H1 (cell line): ENCODE measurements around the gene SPC24. TPM values are rescaled to one million over a fixed set of nuclear protein-coding genes. Genes with fewer than 3 reads are reported as not detected.
"Not testable (repeated sequence)": the region's sequence is repeated elsewhere in the genome, so short reads cannot be mapped to it uniquely, and the experiment has no call there.

Experiments
- CTCF ChIA-PET: fragments of 300-600 bp; sonication (Branson Sonifier 250); formaldehyde crosslinking; loops from one replicate; lab custom pipeline; 2021; ENCODE audit not compliant: partially characterized antibody; lab: Charles Lee
- POLR2A ChIA-PET: fragments of 300-600 bp; sonication (Branson Sonifier 250); formaldehyde crosslinking; loops from one replicate; lab custom pipeline; 2021; ENCODE audit warnings: inconsistent platforms; ENCODE audit not compliant: partially characterized antibody; lab: Charles Lee
- DNase-seq, 2 experiments: peaks; one replicate each; pipeline versions ENCODE4 v3.0.0 to v3.0.0-alpha.2; 2010 to 2022; ENCODE audit warnings: low spot score in 2 of 2, low read depth in 1 of 2, mixed read lengths in 1 of 2
- FAIRE-seq: peaks from 2 replicates; lab custom pipeline; 2011; peaks lifted over from hg19 to GRCh38; lab: Jason Lieb, UNC
- H2AFZ ChIP-seq: 2 replicates; pipeline ENCODE4 v1.8.1; 2012; ENCODE audit warnings: low read length, inconsistent platforms
- H2AK5ac ChIP-seq: 2 replicates; pipeline ENCODE4 v1.6.1; 2013; ENCODE audit warnings: low read depth, low read length
- H2BK120ac ChIP-seq: replicated peaks from 2 replicates; pipeline ENCODE3; 2013; ENCODE audit warnings: low read depth, low read length, inconsistent platforms
- H2BK12ac ChIP-seq: 2 replicates; pipeline ENCODE4 v1.6.1; 2013; ENCODE audit warnings: low read depth, low read length
- H2BK15ac ChIP-seq: 2 replicates; pipeline ENCODE4 v1.6.1; 2013; ENCODE audit warnings: low read length
- H2BK20ac ChIP-seq: 2 replicates; pipeline ENCODE4 v1.6.1; 2013; ENCODE audit warnings: low read length
- H2BK5ac ChIP-seq: 2 replicates; pipeline ENCODE4 v1.6.1; 2013; ENCODE audit warnings: low read depth, low read length
- H3K14ac ChIP-seq: 2 replicates; pipeline ENCODE4 v1.6.1; 2013; ENCODE audit warnings: inconsistent platforms; ENCODE audit not compliant: insufficient read length
- H3K18ac ChIP-seq: 2 replicates; pipeline ENCODE4 v1.6.1; 2013; ENCODE audit warnings: low read length; ENCODE audit errors: extremely low read depth
- H3K23ac ChIP-seq: 2 replicates; pipeline ENCODE4 v1.6.1; 2013; ENCODE audit warnings: inconsistent platforms; ENCODE audit not compliant: insufficient read length
- H3K23me2 ChIP-seq: 2 replicates; pipeline ENCODE4 v1.6.1; 2013; ENCODE audit warnings: low read depth, low read length
- H3K27ac ChIP-seq: 2 replicates; pipeline ENCODE4 v1.6.1; 2011; ENCODE audit warnings: low read depth, low read length, inconsistent platforms
- H3K27me3 ChIP-seq, 4 experiments: replicated peaks in 1 of 4; 1 replicate in 1 of 4; 2 replicates in 3 of 4; pipeline versions ENCODE4 v1.6.1 to v1.8.1; 2011 to 2013; ENCODE audit warnings: low read length in 3 of 4, mild to moderate bottlenecking in 3 of 4, inconsistent platforms in 2 of 4, mixed read lengths in 2 of 4, moderate library complexity in 1 of 4; ENCODE audit not compliant: control insufficient read depth in 3 of 4, insufficient read depth in 3 of 4; ENCODE audit errors: extremely low read depth in 1 of 4
- H3K36me3 ChIP-seq, 4 experiments: 2 replicates each; pipeline versions ENCODE4 v1.6.1 to v1.8.1; 2011 to 2013; ENCODE audit warnings: mild to moderate bottlenecking in 4 of 4, low read length in 3 of 4, moderate library complexity in 2 of 4, control low read depth in 1 of 4, inconsistent platforms in 1 of 4; ENCODE audit not compliant: insufficient read depth in 4 of 4, control insufficient read depth in 2 of 4
- H3K4ac ChIP-seq: replicated peaks from 2 replicates; pipeline ENCODE3; 2013; ENCODE audit warnings: low read length, low read depth, mixed read lengths, inconsistent platforms; ENCODE audit not compliant: insufficient read length
- H3K4me1 ChIP-seq, 4 experiments: replicated peaks in 1 of 4; 1 replicate in 1 of 4; 2 replicates in 3 of 4; pipeline versions ENCODE4 v1.6.1 to v1.8.1; 2011 to 2013; ENCODE audit warnings: low read length in 3 of 4, inconsistent platforms in 2 of 4, mixed read lengths in 1 of 4; ENCODE audit not compliant: insufficient read depth in 4 of 4, control insufficient read depth in 3 of 4
- H3K4me2 ChIP-seq, 2 experiments: 2 replicates each; pipeline versions ENCODE4 v1.6.1 to v1.8.1; 2011 to 2013; ENCODE audit warnings: low read depth in 2 of 2, low read length in 2 of 2, control low read depth in 1 of 2, inconsistent platforms in 1 of 2, mild to moderate bottlenecking in 1 of 2; ENCODE audit not compliant: insufficient read depth in 1 of 2
- H3K4me3 ChIP-seq, 4 experiments: fragments of 200-600, 300-600 bp in 1 of 4; sonication (generic), shearing (Covaris generic), sonication (Bioruptor Twin) in 1 of 4; 2 replicates each; pipeline versions ENCODE4 v1.5.1 to v1.8.1; 2011 to 2016; ENCODE audit warnings: low read length in 4 of 4, low read depth in 3 of 4, control low read depth in 2 of 4, inconsistent platforms in 2 of 4, mild to moderate bottlenecking in 2 of 4, mixed read lengths in 1 of 4, moderate library complexity in 1 of 4; ENCODE audit not compliant: insufficient read depth in 2 of 4; ENCODE audit errors: extremely low read depth in 1 of 4
- H3K56ac ChIP-seq: replicated peaks from 2 replicates; pipeline ENCODE3; 2013; ENCODE audit warnings: low read depth, mild to moderate bottlenecking, mixed read lengths, low read length, inconsistent platforms; ENCODE audit not compliant: insufficient read length
- H3K79me1 ChIP-seq: 2 replicates; pipeline ENCODE4 v1.6.1; 2013; ENCODE audit warnings: low read depth, low read length, control low read depth
- H3K79me2 ChIP-seq, 2 experiments: 2 replicates each; pipeline versions ENCODE4 v1.6.1 to v1.8.1; 2012 to 2013; ENCODE audit warnings: low read length in 2 of 2, mild to moderate bottlenecking in 2 of 2, inconsistent platforms in 1 of 2; ENCODE audit not compliant: insufficient read depth in 2 of 2, control insufficient read depth in 1 of 2
- H3K9ac ChIP-seq, 4 experiments: replicated peaks in 1 of 4; 1 replicate in 1 of 4; 2 replicates in 3 of 4; pipeline versions ENCODE4 v1.6.1 to v1.8.1; 2011 to 2013; ENCODE audit warnings: low read depth in 3 of 4, low read length in 3 of 4, control low read depth in 2 of 4, mild to moderate bottlenecking in 2 of 4, moderate library complexity in 2 of 4, inconsistent platforms in 1 of 4; ENCODE audit errors: extremely low read depth in 1 of 4
- H3K9me3 ChIP-seq, 2 experiments: 2 replicates each; pipeline versions ENCODE4 v1.6.1 to v1.8.1; 2012 to 2013; ENCODE audit warnings: mild to moderate bottlenecking in 2 of 2, moderate library complexity in 2 of 2, control low read depth in 1 of 2, inconsistent platforms in 1 of 2, low read depth in 1 of 2, low read length in 1 of 2, mixed read lengths in 1 of 2; ENCODE audit not compliant: insufficient read depth in 2 of 2
- H4K20me1 ChIP-seq, 2 experiments: replicated peaks in 1 of 2; 2 replicates each; pipeline versions ENCODE3 to v1.8.1; 2011 to 2013; ENCODE audit warnings: inconsistent platforms in 2 of 2, low read length in 2 of 2, mild to moderate bottlenecking in 1 of 2; ENCODE audit not compliant: insufficient read depth in 2 of 2, control insufficient read depth in 1 of 2
- H4K5ac ChIP-seq: 2 replicates; pipeline ENCODE4 v1.6.1; 2013; ENCODE audit warnings: low read length, low read depth, mixed read lengths, inconsistent platforms; ENCODE audit not compliant: insufficient read length
- H4K8ac ChIP-seq: 2 replicates; pipeline ENCODE4 v1.8.0; 2013; ENCODE audit warnings: mild to moderate bottlenecking, moderate library complexity, low read length, inconsistent platforms; ENCODE audit not compliant: insufficient read depth; ENCODE audit errors: extremely low read depth
- H4K91ac ChIP-seq: replicated peaks from 2 replicates; pipeline ENCODE3; 2013; ENCODE audit warnings: low read length, mixed read lengths, inconsistent platforms; ENCODE audit not compliant: insufficient read length
- CEBPB ChIP-seq: IDR thresholded peaks from 2 replicates; pipeline ENCODE4 v1.6.1; 2012; ENCODE audit warnings: low read depth, low read length
- CTCF ChIP-seq, 3 experiments: IDR thresholded peaks; 1 replicate in 2 of 3; 2 replicates in 1 of 3; pipeline versions ENCODE4 v1.5.1 to v1.6.1; 2011; ENCODE audit warnings: low read length in 3 of 3, mild to moderate bottlenecking in 3 of 3, inconsistent platforms in 2 of 3, low read depth in 1 of 3, moderate library complexity in 1 of 3; ENCODE audit not compliant: insufficient read depth in 1 of 3; ENCODE audit errors: control extremely low read depth in 1 of 3
- EP300 ChIP-seq, 2 experiments: IDR thresholded peaks; 1 replicate in 1 of 2; 2 replicates in 1 of 2; pipeline ENCODE4 v1.6.1; 2011 to 2012; ENCODE audit warnings: low read depth in 2 of 2, low read length in 2 of 2, mild to moderate bottlenecking in 2 of 2, borderline replicate concordance in 1 of 2, inconsistent platforms in 1 of 2, moderate library complexity in 1 of 2
- GABPA ChIP-seq: IDR thresholded peaks from 2 replicates; pipeline ENCODE4 v1.6.1; 2011; ENCODE audit warnings: mild to moderate bottlenecking, low read length, moderate library complexity, borderline replicate concordance; ENCODE audit not compliant: insufficient read depth
- POLR2AphosphoS5 ChIP-seq: IDR thresholded peaks from 2 replicates; pipeline ENCODE4 v1.6.1; 2011; ENCODE audit warnings: low read depth, low read length
- POU5F1 ChIP-seq: IDR thresholded peaks from 2 replicates; pipeline ENCODE4 v1.6.1; 2011; ENCODE audit warnings: low read depth, mild to moderate bottlenecking, low read length, moderate library complexity
- RFX5 ChIP-seq: IDR thresholded peaks from 2 replicates; pipeline ENCODE4 v1.6.1; 2011; ENCODE audit warnings: low read depth, low read length, improper control_type of control experiment, borderline replicate concordance
- WGBS, 2 experiments: shearing (Covaris generic) in 1 of 2; methylation state at CpG; one replicate each; pipeline versions ENCODE4 v1.1.6 to v1.1.7; 2013 to 2015; ENCODE audit warnings: low lambda C conversion rate in 2 of 2, mixed read lengths in 2 of 2, inconsistent platforms in 1 of 2, low coverage in 1 of 2, missing lambda C conversion rate in 1 of 2; ENCODE audit not compliant: insufficient replicate concordance in 2 of 2, insufficient coverage in 1 of 2, insufficient read length in 1 of 2; ENCODE audit errors: extremely low coverage in 1 of 2, missing lambda C conversion rate in 1 of 2; 5-methylcytosine and 5-hydroxymethylcytosine counted together
- polyA plus RNA-seq, 7 experiments: library from polyadenylated mRNA; depleted of rRNA in 3 of 7; stranded (reverse) in 5 of 7; unstranded in 2 of 7; fragments of >200 nt in 5 of 7; fragments of 200-250 nt in 2 of 7; gene quantifications; 1 replicate in 5 of 7; 2 replicates in 1 of 7; 4 replicates in 1 of 7; pipeline versions ENCODE4 v1.2.1 to v1.2.3, GENCODE V29; 2011 to 2013; ENCODE audit warnings: missing spikeins in 2 of 7, mixed read lengths in 2 of 7
- total RNA-seq: library from RNA; stranded (reverse); fragmentation: NEBNext Ultra II Directional; extraction: Animal tissue kit (Norgen Biotek cat#: 25700); gene quantifications from 2 replicates; pipeline ENCODE4 v1.2.1, GENCODE V29; 2021

The SPC24 gene
- total and polyA plus RNA-seq, 2 of the 8 experiments (the other 6 are each of a cell fraction or from before 2014, with no cell fraction given) = 17.7 to 42.4 TPM

GRCh38 chr19:11125994-11126685 lies 29.4 kb downstream of the SPC24 start (continued):
- TF ChIP-seq CTCF (IDR thresholded peaks at IDR 0.05; ENCODE audit: control extremely low read depth in 1 of 3, insufficient read depth in 1 of 3, low read depth in 1 of 3, low read length in 3 of 3) (peak; percentile 75 to 83 (median 81)), RFX5 (no peak), CEBPB (no peak), EP300 (IDR thresholded peaks at IDR 0.05; ENCODE audit: borderline replicate concordance in 1 of 2, low read depth in 2 of 2, low read length in 2 of 2) (no peak), POU5F1 (no peak), POLR2AphosphoS5 (no peak), GABPA (no peak)
- TF ChIP-seq, all 59 proteins: peak for 4

GRCh38 chr19:11124157-11124556 lies 31.4 kb downstream of the SPC24 start:
- CTCF ChIA-PET = interaction anchor here (0.9 to 3.1 kb wide), 3 partner anchors 8 to 40 kb away, joined by 3 to 15 read pairs (median 4); no protein-coding TSS in a partner anchor
- H4K8ac ChIP-seq, H3K27me3 ChIP-seq, H2AFZ ChIP-seq, H3K4me2 ChIP-seq, POLR2A ChIA-PET, DNase-seq, H3K27ac ChIP-seq, H4K5ac ChIP-seq, H3K4ac ChIP-seq, H3K23ac ChIP-seq, H3K9me3 ChIP-seq, H3K18ac ChIP-seq, H3K4me3 ChIP-seq, H3K9ac ChIP-seq, H2AK5ac ChIP-seq, H2BK15ac ChIP-seq, H2BK12ac ChIP-seq, H3K23me2 ChIP-seq, H3K79me1 ChIP-seq, H3K56ac ChIP-seq, FAIRE-seq, H4K91ac ChIP-seq, H3K79me2 ChIP-seq, H3K4me1 ChIP-seq, H4K20me1 ChIP-seq, H2BK120ac ChIP-seq, H3K14ac ChIP-seq, H2BK20ac ChIP-seq, H2BK5ac ChIP-seq: not testable (repeated sequence)
- 100% methylated on average over 4 of the region's 4 CpGs; no CpG with 5 or more reads in 1 of the 2 experiments for whole genome bisulfite sequencing, 2 experiments
- peaks cover 38 to 90% (median 69%) of the 10 kb centered on the region in 4 experiments for H3K36me3 ChIP-seq
